K562 (cell line): ENCODE results near the gene BBS5. TPM values are rescaled to one million over a fixed set of nuclear protein-coding genes. Genes with fewer than 3 reads are reported as not detected.
A peak's percentile ranks its signal among the peaks of the same experiment; 100 is the strongest.

Experiments
- ATAC-seq: fragments of 200-7000 bp; cut with Tn5 transposase; 3 replicates; pipeline ENCODE4 v1.9.1; 2020; ENCODE audit warnings: moderate library complexity
- BruUV-seq: library from RNA; stranded (reverse); fragments of 400-500 nt; replicated peaks from 2 replicates; lab custom pipeline; 2021; lab: Mats Ljungman, UMichigan
- CTCF ChIA-PET: fragments of 300-600 bp; formaldehyde crosslinking; extraction: SDS; loops from one replicate; lab custom pipeline; 2021; ENCODE audit warnings: low intra/inter-chr PET ratio; lab: Yijun Ruan, JAX
- POLR2A ChIA-PET: fragments of 300-600, 350-650 bp; sonication (Branson Sonifier 250); formaldehyde crosslinking; extraction: SDS; loops from one replicate; lab custom pipeline; 2021; ENCODE audit warnings: antibody characterized with exemption, inconsistent platforms; lab: Yijun Ruan, JAX
- DNase-seq, 4 experiments: peaks; one replicate each; pipeline versions ENCODE4 v3.0.0 to v3.0.0-alpha.2; 2011 to 2018; ENCODE audit warnings: low spot score in 3 of 4, mixed read lengths in 3 of 4; ENCODE audit errors: extremely low read depth in 1 of 4
- FAIRE-seq: peaks from 2 replicates; lab custom pipeline; 2011; peaks lifted over from hg19 to GRCh38; lab: Jason Lieb, UNC
- H2AFZ ChIP-seq: 2 replicates; pipeline ENCODE4 v1.6.0; 2011; ENCODE audit warnings: low read depth, low read length, control low read depth, inconsistent platforms
- H3K27ac ChIP-seq: fragments of 200-600 bp; 3 replicates; pipeline ENCODE4 v1.8.0; 2011; ENCODE audit warnings: low read depth, mild to moderate bottlenecking, control low read depth, inconsistent platforms, low read length, moderate library complexity, mixed read lengths; ENCODE audit errors: extremely low read depth
- H3K27me3 ChIP-seq, 2 experiments: fragments of 300-600 bp in 1 of 2; 2 replicates in 1 of 2; 3 replicates in 1 of 2; pipeline versions ENCODE4 v1.6.0 to v1.8.0; 2011; ENCODE audit warnings: inconsistent platforms in 2 of 2, low read length in 2 of 2, mild to moderate bottlenecking in 1 of 2, mixed read lengths in 1 of 2, moderate library complexity in 1 of 2; ENCODE audit not compliant: control insufficient read depth in 2 of 2, insufficient read depth in 2 of 2
- H3K36me3 ChIP-seq: fragments of 300-600 bp; 3 replicates; pipeline ENCODE4 v1.8.0; 2011; ENCODE audit warnings: mild to moderate bottlenecking, low read length, inconsistent platforms; ENCODE audit not compliant: control insufficient read depth, insufficient read depth
- H3K4me1 ChIP-seq, 2 experiments: fragments of 200-600 bp in 1 of 2; replicated peaks in 1 of 2; 2 replicates in 1 of 2; 3 replicates in 1 of 2; pipeline versions ENCODE4 v1.5.1 to v1.8.0; 2011; ENCODE audit warnings: inconsistent platforms in 2 of 2, low read length in 2 of 2, mild to moderate bottlenecking in 1 of 2, mixed read lengths in 1 of 2, moderate library complexity in 1 of 2; ENCODE audit not compliant: control insufficient read depth in 2 of 2, insufficient read depth in 2 of 2
- H3K4me2 ChIP-seq: 2 replicates; pipeline ENCODE4 v1.6.1; 2011; ENCODE audit warnings: low read length, control low read depth, inconsistent platforms, mixed read lengths; ENCODE audit not compliant: insufficient read depth
- H3K4me3 ChIP-seq: fragments of 200-600 bp; sonication (generic), shearing (Covaris generic); 2 replicates; pipeline ENCODE4 v1.5.1; 2016; ENCODE audit warnings: control low read depth, inconsistent platforms
- H3K79me2 ChIP-seq: fragments of 200-600 bp; 3 replicates; pipeline ENCODE4 v1.8.0; 2011; ENCODE audit warnings: low read length, inconsistent platforms; ENCODE audit not compliant: control insufficient read depth, insufficient read depth
- H3K9ac ChIP-seq, 2 experiments: 2 replicates each; pipeline versions ENCODE4 v1.6.0 to v1.6.1; 2011; ENCODE audit warnings: low read depth in 2 of 2, low read length in 2 of 2, control low read depth in 1 of 2, inconsistent platforms in 1 of 2, mild to moderate bottlenecking in 1 of 2, mixed read lengths in 1 of 2; ENCODE audit not compliant: insufficient read depth in 1 of 2
- H3K9me1 ChIP-seq: one replicate; pipeline ENCODE4 v1.6.0; 2011; ENCODE audit warnings: inconsistent platforms, mild to moderate bottlenecking, low read length, moderate library complexity; ENCODE audit not compliant: control insufficient read depth, insufficient read depth
- H3K9me3 ChIP-seq: replicated peaks from 2 replicates; pipeline ENCODE4 v1.5.1; 2011; ENCODE audit warnings: low read depth, low read length, inconsistent platforms; ENCODE audit not compliant: control insufficient read depth, insufficient read depth
- H4K20me1 ChIP-seq: replicated peaks from 2 replicates; pipeline ENCODE4 v1.6.1; 2011; ENCODE audit warnings: low read length, inconsistent platforms, mixed read lengths; ENCODE audit not compliant: control insufficient read depth, insufficient read depth
- DACH1 ChIP-seq: fragments of 450-650 bp; IDR thresholded peaks from 2 replicates; pipeline ENCODE4 v1.6.1; 2018; ENCODE audit not compliant: partially characterized antibody
- FOXA3 ChIP-seq, 2 experiments: fragments of 450-650 bp in 1 of 2; sonication (generic) in 1 of 2; formaldehyde crosslinking; IDR thresholded peaks in 1 of 2; conservative IDR thresholded peaks in 1 of 2; 2 replicates each; pipeline versions ENCODE4 v1.4.0 to v1.8.0; 2020 to 2022; ENCODE audit warnings: mild to moderate bottlenecking in 2 of 2, missing genetic modification reagents in 1 of 2
- PTRF ChIP-seq: fragments of 450-650 bp; IDR thresholded peaks from 2 replicates; pipeline ENCODE4 v1.6.1; 2016; ENCODE audit warnings: mild to moderate bottlenecking, missing genetic modification characterization, missing compliant biosample characterization
- ZNF512 ChIP-seq: IDR thresholded peaks from 2 replicates; pipeline ENCODE4 v1.6.1; 2016; ENCODE audit warnings: missing genetic modification characterization, missing compliant biosample characterization
- WGBS: fragments of 100-300 bp; shearing (Covaris generic); methylation state at CpG from one replicate; pipeline ENCODE4 v1.1.6; 2016; ENCODE audit warnings: low coverage, mixed read lengths; ENCODE audit not compliant: insufficient coverage; ENCODE audit errors: missing lambda C conversion rate; 5-methylcytosine and 5-hydroxymethylcytosine counted together
- in situ Hi-C: fragments of 300-500 bp; cut with MboI; formaldehyde crosslinking; loops from 4 replicates; pipeline ENCODE4 v1.15.0; 2018; ENCODE audit warnings: inconsistent platforms, mixed read lengths
- intact Hi-C: fragments of 100-400 bp; cut with micrococcal nuclease; formaldehyde crosslinking; loops from 2 replicates; pipeline ENCODE4 v1.14.2; 2022
- polyA plus RNA-seq, 8 experiments: library from polyadenylated mRNA; depleted of rRNA in 4 of 8; stranded (reverse) in 5 of 8; unstranded in 3 of 8; fragments of >200 nt; fragmentation: Nextera tagmentation in 2 of 8; fragmentation: Illumina TruSeq in 1 of 8; extraction: Ambion mirVana in 2 of 8; extraction: Trizol in 1 of 8; gene quantifications; 2 replicates each; pipeline versions ENCODE4 v1.2.1 to v1.2.3, GENCODE V29; 2011 to 2014; ENCODE audit warnings: inconsistent platforms in 1 of 8, missing spikeins in 1 of 8
- total RNA-seq, 7 experiments: library from RNA; depleted of rRNA in 6 of 7; stranded (reverse); fragments of >200 nt in 6 of 7; fragmentation: Illumina TruSeq in 2 of 7; extraction: Trizol in 2 of 7; gene quantifications; 2 replicates each; pipeline versions ENCODE4 v1.2.1 to v1.2.3, GENCODE V29; 2011 to 2021; ENCODE audit warnings: low replicate concordance in 1 of 7

Gene BBS5
- total and polyA plus RNA-seq, 9 of the 15 experiments (the other 6 are each of a cell fraction or from before 2014, with no cell fraction given) = 0.48 to 6.9 (median 4.3) TPM

DNA sequence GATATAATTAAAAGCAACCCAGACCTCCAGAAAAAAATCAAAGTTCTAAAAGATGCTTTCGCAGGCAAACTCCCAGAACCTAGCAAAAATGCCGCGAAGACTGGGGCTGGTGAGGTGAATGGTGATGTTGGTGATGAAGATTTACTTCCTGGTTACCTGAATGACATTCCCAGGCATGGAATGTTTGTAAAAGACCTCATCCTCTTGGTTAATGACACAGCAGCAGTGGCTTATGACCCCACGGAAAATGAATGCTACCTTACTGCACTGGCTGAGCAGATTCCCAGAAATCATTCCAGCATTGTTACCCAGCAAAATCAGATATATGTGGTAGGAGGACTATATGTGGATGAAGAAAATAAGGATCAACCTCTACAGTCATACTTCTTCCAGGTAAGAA, 31.2 kb downstream of the BBS5 start:
- POLR2A ChIA-PET = no interaction called here
- peaks cover 0 to 7% of the 10 kb centered on the region in 2 experiments; a peak in 2 of 5 replicates for H3K4me1 ChIP-seq
- FAIRE-seq (no peak), DNase-seq (no peak), ATAC-seq (no peak)
- H3K79me2 ChIP-seq = no peaks in the 10 kb centered on the region
- CTCF ChIA-PET = no interaction called here
- 69% methylated on average over 4 of the region's 4 CpGs for WGBS
- H3K9ac ChIP-seq = no peak overlapping the region
- no peaks in the 10 kb centered on the region for H3K9me1 ChIP-seq
- H3K4me2 ChIP-seq = no peak overlapping the region
- intact Hi-C loops = no loop called here
- no peak for TF ChIP-seq DACH1
- TF ChIP-seq FOXA3 (CRISPR knock-in tag; conservative IDR thresholded peaks at IDR 0.05 in 1 of 2, IDR thresholded peaks at IDR 0.05 in 1 of 2) = no peak
- 0 out of 2 replicates have a peak, but pooled peaks have one; percentile 11 for TF ChIP-seq PTRF
- 0 out of 2 replicates have a peak, but pooled peaks have one; percentile 15 for TF ChIP-seq ZNF512 (tag)
- no peaks in the 10 kb centered on the region for H3K36me3 ChIP-seq
- H3K4me3 ChIP-seq = no peak overlapping the region
- no peaks in the 10 kb centered on the region for H3K9me3 ChIP-seq
- no TSS peak for BruUV-seq
- no peak overlapping the region for H2AFZ ChIP-seq
- H4K20me1 ChIP-seq = no peaks in the 10 kb centered on the region
- H3K27me3 ChIP-seq = no peaks in the 10 kb centered on the region
- no peak overlapping the region for H3K27ac ChIP-seq
- in situ Hi-C loops = no loop called here
